Measurements from ENCODE around the gene CD320.
"Not testable (repeated sequence)": the region's sequence is repeated elsewhere in the genome, so short reads cannot be mapped to it uniquely, and the experiment has no call there.

CD320 gene

DNA sequence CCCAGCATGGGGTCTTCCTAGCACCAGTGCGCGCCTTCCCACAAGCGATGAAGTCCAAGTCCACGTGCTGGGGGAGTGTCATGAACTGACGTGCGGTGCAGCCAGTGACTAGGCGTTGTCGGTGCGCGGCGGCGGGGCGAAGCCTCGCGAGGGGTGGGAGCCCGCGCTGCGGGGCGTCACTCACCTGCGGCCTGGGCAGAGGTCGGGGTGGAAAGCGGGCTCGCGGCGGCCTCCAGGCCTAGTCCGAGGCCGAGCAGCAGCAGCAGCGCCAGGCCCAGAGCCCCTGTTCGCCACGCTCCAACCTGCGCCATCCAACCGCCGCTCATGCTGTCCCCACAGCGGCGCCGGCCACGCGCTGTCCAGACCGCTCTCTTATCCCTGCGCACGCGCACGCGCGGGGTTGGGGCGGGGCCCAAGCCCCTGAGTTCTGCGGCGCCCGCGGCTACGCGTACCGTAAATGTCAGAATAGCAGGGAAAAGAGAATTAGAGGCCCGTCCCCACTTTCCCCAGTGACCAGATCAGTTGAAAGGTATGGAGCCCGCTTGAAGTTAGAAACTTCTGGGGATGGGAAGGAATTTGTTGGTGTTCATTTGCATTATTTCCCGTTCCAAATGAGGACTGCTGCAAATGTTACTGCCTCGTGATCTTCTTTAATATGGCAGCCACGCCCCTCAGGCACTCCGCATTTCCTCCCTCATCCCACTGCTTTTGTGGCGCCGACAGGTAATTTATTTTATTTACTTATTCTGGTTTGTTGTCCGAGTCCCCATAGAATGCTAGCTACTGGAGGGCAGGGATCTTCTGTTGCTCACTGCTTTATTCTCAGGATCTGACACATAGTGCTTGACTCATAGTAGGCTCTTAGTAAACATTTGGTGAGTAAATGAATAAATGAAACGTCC lies at the start of gene CD320:
CD320 (minus strand) TSS at position 394 of the 902 bp plus-strand sequence; CDS start at position 326, 68 bp downstream.
- DNase-seq (ENCODE audit: low spot score), result peak; percentile 91

DNA sequence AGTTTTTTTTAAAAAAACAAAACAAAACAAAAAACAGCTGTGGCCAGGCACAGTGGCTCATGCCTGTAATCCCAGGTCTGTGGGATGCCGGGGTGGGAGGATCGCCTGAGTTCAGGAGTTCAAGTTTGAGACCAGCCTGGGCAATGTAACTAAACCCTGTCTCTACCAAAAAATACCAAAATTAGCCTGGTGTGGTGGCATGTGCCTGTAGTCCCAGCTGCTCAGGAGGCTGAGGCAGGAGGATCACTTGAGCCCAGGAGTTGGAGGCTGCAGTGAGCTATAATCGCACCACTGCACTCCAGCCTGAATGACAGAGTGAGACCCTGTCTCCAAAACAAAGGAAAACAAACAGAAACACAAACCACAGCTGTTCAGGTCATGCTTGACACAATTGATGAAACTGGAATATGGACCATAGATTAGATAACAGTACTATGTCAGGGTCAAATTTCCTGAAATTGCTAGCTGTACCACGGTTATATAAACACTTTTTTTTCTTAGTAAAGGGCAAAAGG lies 48.9 kb upstream of the CD320 start:
- no peak for DNase-seq (ENCODE audit: low spot score)

DNA sequence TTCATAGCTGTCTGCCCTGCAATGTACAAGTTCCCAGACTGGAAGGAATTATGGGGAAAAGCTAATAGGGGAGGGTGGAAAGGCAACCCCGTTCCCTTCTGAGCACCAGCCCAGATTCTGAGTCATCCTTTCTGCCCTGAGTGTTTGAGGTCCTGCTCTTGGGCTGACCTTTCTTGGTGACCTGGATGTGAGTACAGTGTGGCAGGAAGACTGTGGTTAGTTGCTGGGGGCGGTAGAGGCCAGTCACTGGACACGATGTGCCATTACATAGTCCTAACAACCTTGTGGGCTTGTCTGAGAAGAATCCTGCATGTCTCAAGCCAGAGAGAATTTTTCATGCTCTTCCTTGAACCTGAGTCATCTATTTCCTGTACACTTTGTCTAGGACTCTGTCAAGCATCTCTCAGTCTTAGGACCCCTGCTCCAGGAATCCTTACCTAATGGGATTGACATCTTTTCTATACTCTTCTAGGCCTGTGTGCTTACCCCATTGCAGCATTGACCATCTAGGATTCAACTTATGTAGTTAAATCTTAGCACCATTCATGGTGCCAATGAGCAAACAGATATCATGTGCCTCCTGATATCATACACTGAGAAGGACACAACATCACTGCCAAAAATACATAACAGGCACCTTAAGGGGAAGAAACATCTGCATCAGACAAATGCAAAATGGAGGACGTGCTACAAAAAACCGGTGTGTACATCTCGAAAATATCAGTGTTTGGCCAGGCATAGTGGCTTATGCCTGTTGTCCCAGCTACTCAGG lies 47.7 kb upstream of the CD320 start:
- no peak for DNase-seq (ENCODE audit: low spot score)

DNA sequence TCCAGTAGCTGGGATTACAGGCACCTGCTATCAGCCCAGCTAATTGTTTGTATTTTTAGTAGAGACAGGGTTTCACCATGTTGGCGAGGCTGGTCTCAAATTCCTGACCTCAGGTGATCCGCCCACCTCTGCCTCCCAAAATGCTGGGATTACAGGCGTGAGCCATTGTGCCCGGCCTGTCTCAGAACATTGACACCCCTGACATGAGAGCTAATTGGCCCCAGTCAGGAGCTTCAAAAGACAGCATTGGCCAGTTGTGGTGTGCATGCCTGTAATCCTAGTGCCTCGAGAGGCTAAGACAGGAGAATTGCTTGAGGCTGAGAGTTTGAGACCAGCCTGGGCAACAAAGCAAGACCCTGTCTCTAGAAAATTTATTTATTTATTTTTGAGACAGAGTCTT lies 44.7 kb upstream of the CD320 start:
- not testable (repeated sequence) for DNase-seq (ENCODE audit: low spot score)

DNA sequence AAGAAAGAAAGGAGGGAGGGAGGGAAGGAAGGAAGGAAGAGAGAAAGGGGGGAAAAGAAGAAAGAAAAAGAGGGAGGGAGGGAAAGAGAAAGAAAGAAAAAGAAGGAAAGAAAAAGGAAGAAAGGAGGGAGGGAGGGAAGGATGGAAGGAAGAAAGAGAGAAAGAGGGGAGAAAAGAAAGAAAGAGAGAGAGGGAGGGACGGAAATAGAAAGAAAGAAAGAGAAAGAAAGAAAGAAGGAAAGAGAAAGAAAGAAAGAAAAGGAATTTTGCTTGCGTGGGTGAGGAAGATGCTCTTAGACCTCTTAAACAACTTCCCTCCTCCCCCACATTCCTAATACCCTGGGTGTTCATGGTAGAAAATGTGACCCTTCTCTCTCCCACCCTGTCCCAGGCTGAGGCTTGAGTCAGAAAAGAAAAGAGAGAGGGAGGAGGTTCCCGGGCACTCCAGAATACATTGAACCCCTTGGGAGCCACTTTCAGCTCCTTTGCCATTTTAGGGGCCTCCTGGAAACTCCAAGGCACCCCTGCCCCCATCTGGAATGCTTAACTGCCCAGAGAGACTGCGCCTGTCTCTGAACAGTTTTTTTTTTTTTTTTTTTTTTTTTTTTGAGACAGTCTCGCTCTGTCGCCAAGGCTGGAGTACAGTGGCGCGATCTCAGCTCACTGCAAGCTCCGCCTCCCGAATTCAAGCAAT lies 44.1 kb upstream of the CD320 start:
- no peak for DNase-seq (ENCODE audit: low spot score)

DNA sequence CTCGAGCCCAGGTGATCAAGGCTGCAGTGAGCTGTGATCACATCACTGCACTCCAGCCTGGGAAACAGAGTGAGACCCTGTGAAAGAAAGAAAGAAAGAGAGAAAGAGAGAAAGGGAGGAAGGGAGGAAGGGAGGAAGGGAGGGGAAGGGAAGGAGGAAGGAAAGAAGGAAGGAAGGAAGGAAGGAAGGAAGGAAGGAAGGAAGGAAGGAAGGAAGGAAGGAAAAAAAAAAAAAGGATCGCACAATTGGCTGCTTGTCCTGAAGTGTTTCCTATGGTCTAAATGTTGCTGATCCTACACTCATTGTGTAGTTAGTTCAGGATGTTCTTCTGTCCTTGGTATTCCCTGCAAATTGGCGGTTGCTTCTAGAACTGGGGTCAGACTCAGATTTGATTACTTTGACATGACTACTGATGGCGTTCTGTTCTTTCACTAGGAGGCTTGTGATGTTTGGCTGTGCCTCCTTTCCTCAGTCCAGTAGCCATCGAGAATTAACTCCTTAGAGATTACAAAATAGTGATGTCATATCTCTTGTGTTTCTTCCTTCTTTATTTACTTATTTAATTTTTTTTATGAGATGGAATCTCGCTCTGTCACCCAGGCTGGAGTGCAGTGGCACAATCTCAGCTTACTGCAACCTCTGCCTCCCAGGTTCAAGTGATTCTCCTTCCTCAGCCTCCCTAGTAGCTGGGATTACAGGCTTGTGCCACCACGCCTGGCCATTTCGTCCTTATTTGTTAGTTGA lies 41.6 kb upstream of the CD320 start:
- not testable (repeated sequence) for DNase-seq (ENCODE audit: low spot score)

DNA sequence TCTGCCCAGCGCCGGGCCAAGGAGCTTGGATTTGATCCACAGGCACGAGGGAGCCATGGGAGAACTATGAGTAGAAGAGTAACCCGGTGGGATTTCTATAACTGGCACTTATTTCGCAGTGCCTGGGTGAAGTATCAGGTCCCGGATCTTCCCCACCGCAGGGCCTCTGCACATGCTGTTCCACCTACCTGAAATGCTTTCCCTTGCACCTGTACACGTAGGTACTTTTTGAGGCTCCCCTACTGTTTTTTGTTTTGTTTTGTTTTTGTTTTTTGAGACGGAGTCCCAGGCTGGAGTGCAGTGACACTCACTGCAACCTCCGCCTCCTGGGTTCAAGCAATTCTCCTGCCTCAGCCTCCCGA lies 35.3 kb upstream of the CD320 start:
- DNase-seq (ENCODE audit: low spot score), result no peak

DNA sequence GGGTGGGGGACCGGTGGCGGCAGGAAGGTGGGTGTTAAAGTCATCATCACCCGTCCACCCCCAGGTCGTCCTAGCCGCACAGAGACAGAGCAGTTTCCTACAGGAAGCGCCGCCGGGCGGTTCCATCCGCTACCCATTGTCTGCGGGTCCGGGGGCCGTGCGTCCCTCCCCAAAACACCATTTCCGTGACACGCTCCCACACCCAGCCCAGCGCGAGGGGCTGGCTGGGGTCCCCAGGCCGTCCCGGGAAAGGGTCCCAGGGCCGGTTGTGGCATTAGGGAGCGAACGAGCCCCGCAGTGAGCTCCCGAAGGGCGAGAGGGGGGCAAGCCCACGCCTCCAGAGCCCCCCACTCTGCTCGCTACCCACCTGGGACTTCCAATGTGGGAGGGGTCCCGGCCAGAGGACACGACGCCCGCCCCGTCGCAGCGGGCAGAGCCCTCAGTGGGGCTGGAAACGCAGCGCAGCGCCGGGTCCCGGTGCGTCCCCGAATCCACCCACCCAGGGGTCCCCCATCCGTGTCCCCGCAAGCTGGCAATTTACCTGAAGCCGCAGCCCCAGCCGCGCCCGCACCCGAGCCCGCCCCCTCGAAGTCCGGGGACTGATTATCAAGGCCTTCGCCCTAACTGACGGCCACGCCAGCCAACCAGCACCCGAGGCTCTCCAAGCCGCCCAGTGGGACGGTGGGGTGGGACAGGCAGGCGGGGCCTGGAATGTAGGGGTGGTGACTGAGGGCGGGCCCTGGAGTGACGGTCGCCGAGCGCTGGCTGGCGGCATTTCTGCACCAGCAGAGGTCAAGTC lies 34.7 kb upstream of the CD320 start, which contains the start of gene KANK3:
KANK3 (minus strand) TSS at position 579 of the 799 bp plus-strand sequence. CDS start 5,434 bp downstream, outside the sequence.
- DNase-seq (ENCODE audit: low spot score), result peak; percentile 92

DNA sequence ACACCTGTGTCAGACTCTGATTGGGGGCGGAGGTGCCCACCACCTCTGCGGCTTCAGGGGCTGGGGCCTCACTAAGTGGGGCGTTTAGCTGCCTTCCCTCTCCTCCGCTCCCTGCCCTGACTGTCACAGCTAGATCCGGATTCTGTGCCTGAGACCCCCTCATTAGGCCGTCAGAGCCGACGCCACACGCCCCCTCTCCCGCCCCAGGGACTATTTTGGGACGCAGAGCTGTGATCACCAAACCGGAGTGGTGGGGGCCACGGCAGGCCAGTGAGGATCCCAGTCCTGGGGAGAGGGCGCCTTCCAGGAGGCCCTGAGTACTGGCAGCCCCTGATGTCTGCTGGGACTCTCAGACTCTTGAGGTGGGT lies 34.1 kb upstream of the CD320 start:
- no peak for DNase-seq (ENCODE audit: low spot score)

DNA sequence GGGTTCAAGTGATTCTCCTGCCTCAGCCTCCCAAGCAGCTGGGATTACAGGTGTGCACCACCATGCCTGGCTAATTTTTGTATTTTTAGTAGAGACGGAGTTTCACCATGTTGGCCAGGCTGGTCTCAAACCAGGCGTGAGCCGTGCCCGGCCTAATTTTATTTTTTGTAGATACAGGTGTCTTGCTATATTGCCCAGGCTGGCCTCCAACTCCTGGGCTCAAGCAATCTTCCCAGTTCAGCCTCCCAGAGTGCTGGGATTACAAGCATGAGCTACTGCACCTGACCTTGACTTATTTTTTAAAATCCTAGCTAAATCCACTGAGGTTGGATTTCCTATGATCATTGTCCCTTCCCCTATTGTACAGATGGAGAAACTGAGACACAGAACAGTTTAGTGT lies 33.3 kb upstream of the CD320 start:
- DNase-seq (ENCODE audit: low spot score), result not testable (repeated sequence)

DNA sequence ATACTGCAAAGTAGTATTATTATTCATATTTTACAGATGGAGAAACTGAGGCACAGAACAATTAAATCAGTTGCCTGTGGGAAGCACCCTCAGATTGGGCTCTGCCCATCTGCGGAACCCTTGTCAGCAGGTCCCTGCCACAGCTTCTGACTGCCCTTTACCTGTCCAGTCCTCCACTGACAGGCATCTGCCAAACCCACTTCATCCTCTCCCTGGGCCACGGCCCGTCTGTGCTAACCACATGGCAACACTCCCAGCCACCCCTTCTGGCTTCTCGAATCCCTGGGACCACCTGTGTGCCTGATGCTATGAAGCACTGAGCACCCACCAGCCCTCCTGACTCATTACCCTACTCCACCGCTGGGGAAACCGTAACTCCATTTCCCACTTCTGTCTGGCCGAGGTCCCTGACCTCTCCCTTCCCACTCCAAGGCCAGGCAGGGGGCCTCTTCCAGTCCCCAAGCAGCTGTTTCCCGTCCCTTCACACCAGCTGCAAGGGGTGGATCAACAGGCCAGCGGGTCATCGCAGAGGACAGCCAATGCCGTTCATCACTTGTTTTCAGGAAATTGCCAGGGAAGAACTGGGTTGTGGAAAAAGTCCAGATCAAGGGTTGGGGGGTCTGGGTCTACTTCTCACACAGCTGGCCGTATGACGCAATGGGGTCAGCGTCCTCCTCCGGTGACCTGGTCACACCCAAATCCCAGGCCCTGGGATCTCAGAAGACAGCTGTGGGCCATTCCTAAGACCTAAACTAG lies 32.4 kb upstream of the CD320 start:
- DNase-seq (ENCODE audit: low spot score), result no peak

DNA sequence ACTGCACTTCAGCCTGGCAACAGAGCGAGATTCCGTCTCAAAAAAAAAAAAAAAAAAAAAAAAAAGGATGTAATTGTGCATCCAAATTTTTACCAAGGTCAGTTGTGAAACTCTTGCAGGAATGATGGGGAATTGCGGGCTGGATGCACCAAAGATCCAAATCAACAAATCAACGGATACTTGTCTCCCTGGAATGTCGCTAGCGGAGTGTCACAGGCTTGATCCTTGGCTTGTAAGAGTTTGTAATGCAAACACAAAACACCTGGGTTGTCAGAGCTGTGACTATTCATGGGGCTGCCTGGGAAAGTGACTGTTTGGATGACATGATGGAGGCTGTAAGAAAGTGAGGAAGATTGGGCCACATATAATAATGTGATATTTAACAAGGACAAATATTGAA lies 30.7 kb upstream of the CD320 start:
- no peak for DNase-seq (ENCODE audit: low spot score)

DNA sequence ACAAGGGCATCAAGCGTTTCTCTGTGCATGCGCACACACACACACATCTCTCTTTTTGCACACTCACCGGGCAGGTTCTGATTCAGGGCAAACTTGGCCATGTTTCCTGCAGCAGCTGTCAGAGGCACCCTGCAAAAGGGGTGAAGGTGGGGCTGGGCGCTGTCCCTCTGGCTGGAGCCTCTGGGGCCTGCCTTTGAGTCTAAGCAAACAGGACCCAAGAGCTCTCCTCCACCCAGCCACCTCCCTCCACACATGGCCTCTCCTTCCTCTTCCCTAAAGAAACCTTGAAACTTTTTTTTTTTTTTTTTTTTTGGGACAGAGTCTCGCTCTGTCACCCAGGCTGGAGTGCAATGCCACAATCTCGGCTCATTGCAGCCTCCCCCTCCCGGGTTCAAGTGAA lies 29.6 kb upstream of the CD320 start:
- no peak for DNase-seq (ENCODE audit: low spot score)

DNA sequence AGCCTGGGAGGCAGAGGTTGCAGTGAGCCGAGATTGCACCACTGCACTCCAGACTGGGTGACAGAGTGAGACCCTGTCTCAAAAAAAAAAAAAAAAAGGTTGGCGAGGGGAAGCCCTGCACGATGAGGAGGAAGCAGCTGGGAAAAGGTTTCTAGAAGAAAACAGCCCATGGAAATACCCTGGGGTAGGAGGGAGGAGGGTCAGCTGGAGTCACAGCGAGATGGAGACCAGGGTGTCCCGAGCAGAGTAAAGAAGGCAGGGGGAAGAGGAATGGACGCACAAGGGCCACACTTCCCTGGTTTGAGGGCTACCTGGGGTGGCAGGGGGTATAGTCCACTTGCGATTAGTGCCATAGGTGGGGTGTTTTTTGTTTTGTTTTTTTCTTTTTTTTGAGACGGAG lies 28.5 kb upstream of the CD320 start:
- DNase-seq (ENCODE audit: low spot score), result no peak

DNA sequence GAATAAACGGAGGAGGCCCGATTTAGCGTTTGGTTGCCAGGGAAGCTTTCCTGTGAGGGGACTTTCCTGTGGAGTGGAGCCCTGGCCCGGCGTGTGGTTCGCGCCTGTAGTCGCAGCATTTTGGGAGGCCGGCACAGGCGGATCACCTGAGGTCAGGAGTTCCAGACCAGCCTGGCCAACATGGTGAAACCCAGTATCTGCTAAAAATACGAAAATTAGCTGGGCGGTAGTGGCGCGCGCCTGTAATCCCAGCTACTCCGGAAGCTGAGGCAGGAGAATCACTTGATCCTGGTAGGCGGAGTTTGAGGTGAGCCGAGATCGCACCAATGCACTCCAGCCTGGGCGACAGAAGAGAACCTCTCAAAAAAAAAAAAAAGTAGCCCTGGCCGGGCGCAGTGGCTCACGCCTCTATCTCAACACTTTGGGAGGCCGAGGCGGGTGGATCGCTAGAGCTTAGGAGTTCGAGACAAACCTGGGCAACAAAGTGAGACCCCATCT lies 28.0 kb upstream of the CD320 start:
- no peak for DNase-seq (ENCODE audit: low spot score)

DNA sequence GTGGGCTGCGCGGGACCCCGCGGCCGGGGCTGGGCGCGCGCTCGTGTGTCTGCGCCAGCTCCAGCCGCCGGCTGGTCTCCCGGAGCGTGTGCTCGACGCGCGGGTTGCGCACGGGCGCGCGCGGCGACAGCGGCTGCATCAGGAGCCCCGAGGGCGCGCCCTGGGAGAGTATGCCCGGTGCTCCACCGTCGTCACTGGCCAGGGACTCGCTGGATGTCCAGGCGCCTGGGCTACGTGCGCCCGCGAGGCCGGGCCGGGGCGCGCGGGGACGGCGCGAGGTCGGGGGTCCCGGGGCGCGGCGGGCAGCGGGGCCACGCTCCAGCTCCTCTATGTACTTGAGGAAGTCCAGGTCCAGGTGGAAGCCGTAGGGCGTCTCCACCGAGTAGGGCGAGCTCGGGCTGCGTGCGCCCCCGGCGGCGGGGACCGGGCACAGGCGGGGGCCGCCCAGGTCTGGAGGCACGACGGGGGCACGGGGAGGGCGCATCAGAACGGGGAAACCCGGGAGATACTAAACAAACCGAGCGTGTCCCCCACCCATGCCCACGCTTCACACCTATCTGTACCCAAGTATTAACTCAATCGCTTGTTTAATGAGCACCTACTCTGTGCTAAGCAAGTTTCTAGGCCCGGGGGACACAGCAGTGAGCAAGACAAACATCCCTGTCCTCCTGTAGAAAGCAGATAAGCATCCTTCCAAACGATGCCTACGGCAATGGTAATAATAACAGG lies 27.3 kb upstream of the CD320 start:
- no peak for DNase-seq (ENCODE audit: low spot score)

DNA sequence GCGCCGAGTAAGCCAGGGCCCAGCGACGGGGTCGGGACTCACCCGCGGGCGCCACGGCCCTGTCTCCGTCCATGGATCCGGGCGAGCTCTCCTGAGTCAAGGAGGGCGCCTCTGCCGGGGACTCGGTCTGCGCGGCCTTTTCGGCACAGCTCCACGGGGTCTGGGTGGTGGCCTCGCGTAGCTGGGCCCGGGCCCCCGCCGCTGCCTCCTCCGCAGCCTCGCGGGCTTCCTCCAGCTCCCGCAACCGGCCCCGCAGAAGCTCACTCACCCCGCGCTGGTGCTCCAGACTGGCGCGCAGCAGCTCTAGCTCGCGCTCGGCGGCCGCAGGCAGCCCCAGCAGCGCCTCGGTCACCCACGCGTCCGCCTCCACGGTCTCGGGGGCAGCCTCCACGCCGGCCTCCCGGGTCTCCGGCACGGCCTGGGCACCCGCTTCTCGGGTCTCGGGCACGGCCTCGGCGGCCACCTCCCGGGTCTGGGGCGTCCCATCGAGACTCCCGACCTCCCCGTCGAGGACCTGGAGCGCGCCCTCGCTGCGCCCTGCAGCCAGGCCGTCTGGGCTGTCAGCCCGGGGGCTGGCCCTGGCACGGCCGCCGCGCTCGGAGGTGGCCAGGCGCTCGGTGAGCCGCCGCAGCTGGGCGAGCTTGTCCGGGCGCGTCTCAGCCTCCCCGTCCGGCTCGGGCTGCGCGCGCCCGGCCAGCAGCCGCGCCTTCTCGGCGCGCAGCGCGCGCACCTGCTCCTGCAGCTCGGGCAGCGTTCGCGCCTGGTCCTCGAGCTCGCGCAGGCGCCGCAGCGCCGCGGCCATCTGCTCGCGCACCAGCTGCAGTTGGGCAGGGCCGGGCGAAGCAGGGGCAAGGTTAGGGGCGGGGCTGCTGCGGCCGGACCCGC lies 26.5 kb upstream of the CD320 start:
- no peak for DNase-seq (ENCODE audit: low spot score)
